ENCODE data around the gene IFT122.

Gene IFT122

DNA sequence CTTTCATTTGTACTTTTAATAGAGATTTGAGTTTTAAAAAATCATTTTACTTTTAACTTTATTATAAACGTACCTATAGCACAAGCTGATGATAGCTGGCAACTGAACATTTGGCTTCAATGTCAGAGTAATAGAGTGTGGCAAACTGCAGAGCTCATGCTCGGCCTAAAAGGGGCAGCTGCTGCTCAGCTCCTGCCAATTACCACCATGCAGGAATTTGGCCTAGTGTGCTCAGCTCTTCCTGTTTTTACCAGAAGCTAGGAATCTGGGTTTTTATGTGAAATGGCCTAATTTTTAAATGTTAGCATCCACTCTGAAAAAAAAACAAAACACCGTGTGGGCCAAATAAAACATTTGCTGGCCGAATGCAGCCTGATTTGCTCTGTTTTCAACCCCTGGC lies 1.8 kb downstream of the IFT122 start:
- DNase-seq: no peak

DNA sequence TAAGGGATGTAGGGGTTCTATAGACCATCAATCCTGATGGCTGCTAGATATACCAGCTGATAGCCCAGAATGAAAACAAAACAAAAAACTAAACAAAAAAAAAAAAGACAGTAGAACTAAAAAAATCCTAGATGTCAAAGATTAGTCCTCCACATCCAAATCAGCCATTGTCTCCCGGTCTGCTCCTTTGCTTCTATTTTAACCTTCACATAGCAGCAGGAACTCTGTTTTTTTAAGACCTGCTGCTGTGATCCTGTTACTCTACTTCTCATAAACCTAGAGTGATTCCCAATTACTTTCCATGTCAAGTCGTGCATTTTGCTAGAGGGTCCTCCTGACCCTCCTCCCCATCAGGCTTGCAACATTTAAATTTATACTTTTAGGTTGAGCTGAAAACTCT lies 2.5 kb downstream of the IFT122 start:
- DNase-seq: no peak

DNA sequence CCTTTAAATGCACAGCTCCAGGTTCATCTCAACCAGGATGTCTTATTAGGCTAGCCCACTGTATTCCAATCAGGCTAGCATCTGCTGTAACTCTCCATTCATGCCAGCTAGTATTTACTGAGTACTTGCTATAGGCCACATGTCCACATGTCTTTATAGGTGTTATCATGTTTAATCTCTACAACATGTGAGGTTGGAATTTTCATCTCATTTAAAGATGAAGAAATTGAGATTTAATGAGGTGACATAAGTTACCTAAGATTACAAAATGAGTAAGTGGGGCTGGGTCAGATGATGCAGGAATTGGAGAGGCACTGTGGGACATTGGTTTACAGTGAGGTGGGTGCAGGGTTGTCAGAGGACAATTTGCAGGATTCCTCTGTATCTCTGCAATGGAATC lies 2.9 kb downstream of the IFT122 start:
- DNase-seq: no peak

DNA sequence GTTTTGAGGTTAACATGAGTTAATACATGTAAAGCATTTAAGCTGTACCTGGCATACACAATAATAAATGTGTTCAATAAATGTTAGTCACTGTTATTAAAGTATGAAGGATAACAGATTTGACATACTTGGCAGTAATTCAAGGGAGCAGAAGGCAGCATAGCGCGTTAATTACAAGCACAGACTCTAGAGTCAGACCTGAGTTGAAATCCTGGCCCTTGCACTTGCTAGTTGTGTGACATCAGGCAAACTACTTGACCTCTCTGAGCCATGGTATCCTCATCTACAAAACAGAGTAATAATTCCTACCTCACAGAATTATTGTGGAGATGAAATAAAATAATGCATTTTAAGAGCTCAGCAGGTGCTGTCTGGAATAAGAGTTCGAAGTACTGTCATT lies 5.4 kb downstream of the IFT122 start:
- DNase-seq: no peak

DNA sequence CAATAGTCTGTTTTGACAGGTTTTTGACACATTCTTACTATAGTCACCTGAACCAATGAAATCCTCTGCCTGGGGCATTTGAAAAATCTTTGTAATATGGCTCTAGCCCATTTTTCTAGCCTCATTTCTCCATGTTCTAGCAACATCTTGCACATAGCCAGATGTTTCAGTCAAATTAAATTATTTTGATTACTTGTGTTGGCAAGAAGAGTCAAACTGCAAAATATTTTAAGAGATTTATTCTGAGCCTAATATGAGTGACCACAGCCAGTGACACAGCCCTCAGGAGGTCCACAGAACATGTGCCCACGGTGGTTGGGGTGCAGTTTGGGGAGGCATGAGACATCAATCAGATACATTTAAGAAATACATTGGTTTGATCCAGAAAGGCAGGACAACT lies 6.9 kb downstream of the IFT122 start:
- DNase-seq: no peak

DNA sequence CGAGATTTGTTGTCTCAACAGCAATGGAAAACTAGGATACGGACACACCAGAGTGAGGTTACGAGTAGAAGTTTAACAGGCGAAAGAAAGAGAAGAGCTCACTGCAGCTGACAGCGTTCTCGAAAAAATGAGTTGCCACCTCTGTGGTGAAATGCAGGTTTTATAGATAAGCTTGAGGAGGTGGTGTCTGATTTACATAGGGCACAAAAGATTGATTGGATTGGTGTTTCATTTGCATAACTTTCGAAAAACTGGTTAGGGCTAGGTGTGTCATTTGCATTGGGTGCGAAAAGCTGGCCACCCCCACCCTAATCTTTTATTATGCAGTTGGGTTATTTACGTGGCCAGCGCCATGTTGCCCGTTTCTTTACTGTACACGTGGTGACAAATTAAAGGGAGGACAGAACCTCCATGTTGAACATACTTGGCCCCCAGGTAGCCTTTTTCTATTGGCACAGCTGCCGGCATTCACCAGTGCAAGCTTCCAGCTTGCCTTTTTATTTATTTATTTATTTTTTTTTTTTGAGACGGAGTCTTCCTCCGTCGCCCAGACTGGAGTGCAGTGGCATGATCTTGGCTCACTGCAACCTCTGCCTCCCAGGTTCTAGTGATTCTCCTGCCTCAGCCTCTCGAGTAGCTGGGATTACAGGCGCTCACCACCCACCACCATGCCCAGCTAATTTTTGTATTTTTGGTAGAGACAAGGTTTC lies 8.3 kb downstream of the IFT122 start:
- DNase-seq: no peak

DNA sequence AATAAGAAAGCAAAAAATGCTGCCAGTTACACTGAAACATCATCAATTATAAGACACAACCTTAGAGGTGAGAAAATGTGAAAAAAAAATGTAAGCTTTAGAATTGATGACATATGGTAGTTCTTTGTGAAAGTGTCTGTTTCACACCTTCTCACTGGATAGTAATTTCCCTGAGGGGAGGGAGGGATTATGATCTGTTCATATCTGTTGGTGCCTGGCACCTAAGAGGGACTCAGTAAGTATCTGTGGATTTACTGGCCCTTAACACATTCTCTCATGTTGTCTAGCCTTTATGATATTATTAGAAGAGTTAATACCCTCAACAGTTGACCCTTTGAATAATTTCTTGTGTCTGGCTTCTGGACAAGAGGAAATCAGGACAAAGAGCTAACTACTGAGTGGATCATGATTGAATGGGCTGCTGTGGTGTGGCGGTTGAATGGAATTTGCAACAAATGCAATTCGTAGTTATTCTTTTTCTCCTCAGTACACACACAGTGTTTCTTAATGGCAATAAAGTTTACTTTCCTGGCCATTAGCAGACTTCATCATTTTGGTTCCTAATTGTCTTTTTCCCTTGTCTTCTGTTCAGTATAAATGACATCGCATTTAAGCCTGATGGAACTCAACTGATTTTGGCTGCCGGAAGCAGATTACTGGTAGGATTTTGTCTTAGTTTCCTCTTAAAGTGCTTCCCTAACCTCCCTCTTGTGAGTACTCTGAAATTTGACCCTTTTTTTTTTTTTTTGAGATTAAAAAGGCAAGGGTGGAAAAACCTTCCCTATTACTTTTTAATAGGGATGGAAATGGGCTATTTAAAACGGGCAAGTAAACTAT lies 9.5 kb downstream of the IFT122 start:
- no peak for DNase-seq

DNA sequence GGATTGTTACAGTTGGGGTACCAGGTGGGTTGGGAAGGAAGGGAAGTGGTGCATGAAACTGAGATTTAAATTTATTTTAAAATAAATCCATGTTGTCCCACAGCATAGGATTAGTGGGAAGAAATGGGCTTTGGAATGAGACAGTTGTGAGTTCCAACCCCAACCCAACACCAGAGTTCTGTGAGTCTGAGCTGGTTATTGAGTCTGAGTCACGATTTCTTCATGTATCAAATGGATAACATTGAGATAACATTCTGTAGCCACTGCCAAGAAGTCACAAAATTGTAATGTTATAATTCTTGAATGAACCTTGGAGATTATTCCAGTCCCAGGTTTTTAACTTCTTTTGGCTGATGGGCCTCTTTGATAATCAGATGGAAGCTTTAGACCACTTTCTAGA lies 13.7 kb downstream of the IFT122 start:
- no peak for DNase-seq

DNA sequence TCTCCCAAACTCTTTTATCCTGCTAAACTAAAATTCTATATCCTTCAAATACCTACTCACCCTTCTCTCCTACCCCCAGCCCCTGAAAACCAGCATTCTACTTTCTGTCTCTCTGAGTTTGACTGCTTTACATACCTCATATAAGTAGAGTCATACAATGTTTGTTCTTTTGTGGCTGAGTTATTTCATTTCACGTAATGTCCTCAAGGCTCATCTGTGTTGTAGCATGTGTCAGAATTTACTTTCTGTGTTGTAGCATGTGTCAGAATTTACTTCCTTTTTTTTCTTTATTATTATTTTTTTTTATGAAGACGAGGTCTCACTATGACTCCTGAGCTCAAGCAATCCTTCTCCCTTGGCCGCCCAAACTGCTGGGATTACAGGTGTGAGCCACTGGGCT lies 20.1 kb downstream of the IFT122 start:
- no peak for DNase-seq

DNA sequence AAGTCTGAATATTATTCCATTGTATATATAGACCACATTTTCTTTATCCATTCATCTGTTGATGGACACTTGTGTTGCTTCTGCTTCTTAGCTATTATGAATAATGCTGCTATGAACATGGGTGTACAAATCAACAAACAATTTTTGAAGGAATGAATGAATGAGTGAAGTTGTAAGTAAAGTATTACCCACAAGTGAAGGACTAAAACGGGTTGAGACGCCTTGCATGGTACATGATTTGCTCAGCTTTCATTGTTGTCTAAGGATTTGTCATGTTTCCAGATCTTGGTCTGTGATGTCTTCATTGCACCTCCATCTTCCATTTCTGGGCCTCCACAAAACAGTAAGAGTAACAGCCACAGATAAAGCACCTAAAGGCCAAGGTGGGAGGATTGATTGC lies 20.5 kb downstream of the IFT122 start:
- no peak for DNase-seq

DNA sequence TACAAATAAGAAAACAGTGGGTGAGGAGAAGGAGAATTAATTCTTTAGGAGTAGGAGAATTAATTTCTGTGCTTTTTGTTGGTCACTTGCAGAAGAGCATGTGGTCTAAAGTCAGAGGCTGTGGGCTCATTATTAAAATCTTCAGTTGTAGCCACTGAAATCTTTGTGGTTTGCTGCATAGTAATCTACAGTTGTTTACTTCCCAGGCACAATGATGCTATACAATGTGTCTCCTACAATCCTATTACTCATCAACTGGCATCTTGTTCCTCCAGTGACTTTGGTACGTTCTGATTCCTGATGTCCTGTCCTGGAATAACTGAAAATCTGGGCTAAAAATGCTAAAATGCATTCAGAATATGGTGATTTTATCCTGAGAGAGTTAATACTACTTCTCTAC lies 21.0 kb downstream of the IFT122 start:
- no peak for DNase-seq

DNA sequence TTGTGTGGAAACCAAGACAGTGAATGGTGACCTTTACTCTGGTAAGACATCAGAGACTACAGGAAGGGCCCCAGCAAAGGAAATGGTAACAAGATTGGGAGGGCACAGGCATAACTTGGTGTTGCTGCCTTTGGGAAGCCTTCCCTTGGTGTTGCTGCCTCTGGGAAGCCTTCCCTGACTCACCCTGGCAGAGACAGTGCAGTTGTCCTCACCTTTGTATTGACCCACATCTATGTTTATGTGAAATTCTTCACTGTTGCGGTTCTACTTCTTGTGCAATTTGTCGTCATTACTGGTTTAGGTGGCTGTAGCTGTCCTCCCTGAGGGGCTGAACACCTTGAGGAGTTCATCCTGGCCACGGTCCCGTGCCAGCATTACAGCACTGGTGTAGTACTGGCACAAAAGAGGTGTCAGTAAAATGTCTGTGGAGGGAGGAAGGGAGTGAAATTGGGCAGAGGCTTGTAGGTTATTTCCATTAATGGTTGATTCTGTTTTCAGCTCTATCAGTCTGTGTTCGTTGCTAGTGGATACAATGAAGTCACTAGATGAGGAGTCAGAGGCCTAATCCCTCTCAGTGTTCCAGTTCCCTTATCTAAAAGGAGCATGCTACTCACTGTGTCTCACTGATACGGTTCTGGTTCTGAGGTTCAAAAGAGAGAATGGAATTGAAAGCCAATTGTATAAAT lies 21.6 kb downstream of the IFT122 start:
- no peak for DNase-seq

DNA sequence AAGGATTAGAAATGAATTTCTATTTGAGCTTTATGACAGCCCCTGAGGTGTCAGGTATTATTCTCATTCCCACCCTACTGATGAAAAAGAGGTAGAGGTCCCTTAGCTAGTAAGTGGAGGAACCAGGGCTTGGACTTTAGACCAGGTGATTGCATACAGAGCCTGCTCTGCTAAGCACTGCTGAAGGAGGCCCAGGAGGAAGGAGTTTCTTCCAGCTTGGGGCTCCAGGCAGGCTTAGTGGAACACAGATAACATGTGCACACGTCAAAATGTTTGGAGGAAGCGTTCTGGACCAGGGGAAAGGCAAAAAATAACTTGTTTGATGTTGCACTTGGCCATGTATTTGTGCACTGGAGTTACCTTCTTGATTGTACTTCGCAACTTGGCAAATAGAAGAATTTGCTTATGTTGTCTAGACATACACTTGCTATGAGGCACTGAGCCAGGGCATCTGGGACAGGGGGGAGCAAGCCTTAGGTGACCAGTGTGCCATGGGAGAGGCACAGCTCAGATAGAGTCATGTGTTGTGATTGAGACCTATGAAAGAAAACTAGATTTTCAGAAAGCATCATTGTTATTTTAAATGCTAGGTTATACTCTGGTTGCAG lies 22.4 kb downstream of the IFT122 start:
- no peak for DNase-seq

DNA sequence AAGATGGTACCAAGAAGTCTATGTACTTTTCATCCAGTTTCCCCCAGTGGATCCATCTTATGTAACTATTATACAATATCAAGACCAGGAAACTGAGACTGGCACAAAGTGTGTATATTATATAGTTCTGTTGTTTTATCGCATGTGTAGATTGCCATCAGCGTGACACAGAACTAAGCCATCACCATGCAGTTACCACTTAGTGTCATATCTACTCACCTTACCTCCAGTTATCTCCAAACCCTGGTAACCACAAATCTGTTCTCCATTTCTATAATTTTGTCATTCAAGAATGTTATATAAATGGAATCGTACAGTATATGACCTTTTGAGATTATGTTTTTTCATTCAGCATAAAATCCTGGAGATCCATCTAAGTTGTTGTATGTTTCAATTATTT lies 23.1 kb downstream of the IFT122 start:
- no peak for DNase-seq

DNA sequence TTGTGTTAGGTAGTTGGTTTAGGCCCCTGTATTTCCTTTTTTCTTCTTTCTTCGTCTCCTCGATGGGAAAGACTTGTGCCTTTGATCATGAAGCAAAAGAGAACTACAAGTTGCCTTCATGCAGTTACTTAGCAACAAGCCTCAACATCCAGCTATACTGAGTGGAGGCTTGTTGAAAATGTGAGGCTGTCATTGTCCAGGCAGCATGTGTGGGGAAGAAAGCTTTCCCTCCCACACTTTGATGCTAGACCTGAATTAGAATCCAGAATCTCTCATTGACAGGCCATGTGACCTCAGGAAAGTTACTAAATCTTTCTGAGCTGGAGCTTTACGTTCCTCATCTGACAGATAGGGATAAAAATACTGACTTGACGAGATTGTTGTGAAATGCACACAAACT lies 23.7 kb downstream of the IFT122 start:
- DNase-seq: no peak

DNA sequence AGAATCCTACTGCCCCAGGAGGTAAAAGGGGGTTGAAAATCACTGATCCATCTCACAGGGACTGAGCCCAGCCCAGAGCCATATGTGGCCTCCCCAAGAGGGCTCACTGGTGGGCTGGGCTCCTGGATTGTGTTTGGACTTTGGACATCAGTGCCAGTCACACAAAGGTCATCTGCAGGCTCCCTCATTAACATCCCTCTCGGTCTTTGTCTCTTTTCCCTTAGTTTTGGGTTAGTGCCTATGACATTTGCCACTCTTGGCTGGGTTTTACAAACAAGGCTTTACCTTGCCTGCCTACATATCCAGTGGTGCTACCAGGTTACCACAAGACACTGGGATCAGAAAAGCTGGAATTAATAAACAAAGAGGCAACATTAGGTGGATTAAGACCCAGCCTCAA lies 27.9 kb downstream of the IFT122 start:
- DNase-seq: no peak

DNA sequence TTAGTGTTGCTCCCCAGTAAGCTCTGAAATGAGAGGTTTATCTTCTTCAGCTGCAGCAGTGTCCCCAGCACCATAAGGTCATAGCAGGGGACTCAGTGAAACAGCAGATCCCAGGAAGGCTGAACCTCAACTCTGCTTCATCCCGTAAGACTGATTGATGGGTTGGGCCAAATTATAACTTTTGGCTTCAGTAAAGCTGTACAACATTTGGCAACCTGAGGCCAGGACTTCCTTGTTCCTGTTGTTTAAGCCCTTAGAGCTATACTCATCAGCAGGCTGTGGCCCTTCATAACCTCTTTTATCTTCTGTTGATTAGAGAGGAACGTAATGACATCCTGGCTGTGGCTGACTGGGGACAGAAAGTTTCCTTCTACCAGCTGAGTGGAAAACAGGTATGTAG lies 29.0 kb downstream of the IFT122 start:
- DNase-seq: no peak

DNA sequence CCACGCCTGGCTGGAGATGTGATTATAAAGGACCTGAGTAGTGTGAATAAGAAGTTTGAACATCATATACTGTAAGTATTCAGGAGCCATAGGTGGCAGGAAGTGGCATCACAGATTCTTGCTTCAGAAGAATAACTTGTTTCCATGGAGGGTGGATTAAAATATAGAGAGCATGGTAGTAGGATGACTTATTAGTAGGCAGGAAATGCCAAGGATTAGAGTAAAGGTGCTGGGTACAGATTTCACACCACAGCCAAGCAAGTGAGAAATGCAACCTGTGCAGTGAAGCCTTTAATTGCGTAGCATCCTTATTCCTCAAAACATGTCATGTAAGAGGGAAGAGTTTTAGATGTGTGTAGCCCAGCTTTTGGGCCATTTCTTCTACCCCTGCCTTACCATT lies 30.8 kb downstream of the IFT122 start:
- DNase-seq: no peak

DNA sequence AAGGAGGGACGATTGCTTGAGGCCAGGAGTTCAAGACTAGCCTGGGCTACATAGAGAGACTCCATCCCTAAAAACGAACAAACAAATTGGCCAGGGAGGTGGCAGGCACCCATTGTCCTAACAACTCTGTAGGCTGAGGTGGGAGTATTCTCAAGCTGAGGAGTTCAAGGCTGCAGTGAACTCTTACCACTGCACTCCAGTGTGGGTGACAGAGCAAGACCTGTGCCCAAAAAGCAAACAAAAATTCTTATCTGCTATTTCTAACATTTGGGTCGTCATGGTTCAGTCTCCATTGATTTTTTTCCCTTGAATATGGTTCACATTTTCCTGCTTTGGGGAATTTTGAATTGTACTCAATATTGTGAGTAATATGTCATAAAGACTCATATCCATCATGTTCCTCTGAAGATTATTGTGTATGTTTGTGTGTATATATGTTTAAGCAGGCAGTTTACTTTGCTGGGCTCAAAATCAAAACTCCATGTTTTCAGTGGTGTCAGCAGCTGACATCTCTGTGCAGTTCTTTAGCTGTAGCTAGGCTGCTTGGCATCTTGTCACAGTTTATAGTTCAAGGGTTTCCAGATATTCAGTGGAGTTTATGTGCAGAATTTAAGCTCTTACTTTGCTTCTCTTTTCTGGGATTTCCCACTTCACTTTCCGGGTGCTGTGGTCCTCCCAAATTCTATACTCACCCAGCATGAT lies 33.2 kb downstream of the IFT122 start:
- no peak for DNase-seq

DNA sequence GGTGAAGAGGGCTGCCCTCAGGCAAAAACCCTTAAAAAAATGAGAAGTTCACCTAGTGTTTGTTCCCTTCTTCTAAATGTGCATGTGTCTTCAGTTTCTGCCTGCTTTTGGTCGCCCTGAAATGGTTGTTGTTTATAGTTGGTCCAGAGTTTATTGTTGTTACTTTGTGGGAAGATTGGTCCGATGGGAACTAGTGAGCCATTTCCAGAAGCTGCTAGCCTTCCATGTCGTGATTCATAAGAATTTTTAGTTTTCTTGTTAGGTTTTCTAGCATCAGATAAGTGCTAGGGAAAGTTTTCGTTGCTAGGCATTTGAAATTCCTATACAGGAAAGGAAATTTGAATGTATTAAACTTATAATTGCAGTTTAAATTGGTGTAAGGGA lies 33.7 kb downstream of the IFT122 start:
- DNase-seq: no peak

DNA sequence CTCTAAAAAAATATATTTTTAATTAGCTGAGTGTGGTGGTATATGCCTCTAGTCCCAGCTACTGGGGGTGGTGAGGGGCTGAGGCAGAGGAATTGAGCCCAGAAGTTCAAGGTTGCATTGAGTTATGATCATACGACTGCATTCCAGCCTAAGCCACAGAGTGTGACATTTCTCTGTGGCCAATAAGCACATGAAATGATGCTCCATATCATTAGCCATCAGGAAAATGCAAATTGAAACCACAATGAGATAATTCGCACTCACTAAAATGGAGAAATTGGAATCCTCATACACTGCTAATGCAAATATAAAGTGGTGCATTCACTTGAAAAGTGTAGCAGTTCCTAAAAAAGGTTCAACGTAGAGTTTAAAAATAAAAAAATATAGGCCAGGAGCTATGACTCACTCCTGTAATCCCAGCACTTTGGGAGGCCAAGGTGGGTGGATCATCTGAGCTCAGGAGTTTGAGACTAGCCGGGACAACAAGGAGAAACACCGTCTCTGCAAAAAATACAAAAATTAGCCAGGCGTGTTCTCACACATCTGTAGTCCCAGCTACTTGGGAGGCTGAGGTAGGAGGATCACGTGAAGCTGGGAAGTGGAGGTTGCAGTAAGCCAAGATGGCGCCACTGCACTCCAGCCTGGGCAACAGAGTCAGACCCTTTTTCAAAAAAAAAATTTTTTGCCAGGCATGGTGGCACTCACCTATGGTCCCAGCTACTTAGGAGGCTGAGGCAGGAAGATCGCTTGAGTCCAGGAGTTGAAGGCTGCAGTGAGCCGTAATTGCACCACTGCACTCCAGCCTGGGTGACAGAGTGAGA lies 35.2 kb downstream of the IFT122 start:
- no peak for DNase-seq

DNA sequence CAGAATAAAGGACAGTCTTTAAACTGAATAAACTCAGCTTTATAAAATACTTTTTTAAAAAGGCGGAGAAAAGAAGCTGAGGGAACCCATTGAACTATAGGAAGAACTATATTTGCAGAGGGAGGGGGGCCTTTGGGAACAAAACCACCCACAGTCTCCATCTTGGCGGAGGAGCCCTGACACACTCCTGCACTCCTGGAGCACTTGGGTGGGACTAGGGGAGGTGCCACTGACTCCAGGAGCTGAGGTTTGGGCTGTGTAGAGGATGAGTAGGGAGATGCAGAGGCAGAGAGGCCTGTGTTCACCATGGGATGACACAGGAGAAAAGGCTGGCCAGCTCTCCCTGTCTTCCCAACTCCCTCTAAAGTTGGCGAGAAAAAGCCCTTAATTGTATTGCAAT lies 35.8 kb downstream of the IFT122 start:
- no peak for DNase-seq
